A673 (cell line): ENCODE results near the gene PRAMEF11. TPM values are rescaled to one million over a fixed set of nuclear protein-coding genes. Genes with fewer than 3 reads are reported as not detected.
"Not testable (repeated sequence)": the region's sequence is repeated elsewhere in the genome, so short reads cannot be mapped to it uniquely, and the experiment has no call there.

Experiments
- BruUV-seq: library from RNA; stranded (reverse); fragments of 400-500 nt; replicated peaks from 2 replicates; lab custom pipeline; 2021; lab: Mats Ljungman, UMichigan
- CTCF ChIA-PET: fragments of 300-600 bp; sonication (Branson Sonifier 250); formaldehyde crosslinking; loops from one replicate; lab custom pipeline; 2022; ENCODE audit warnings: antibody characterized with exemption; lab: Charles Lee
- POLR2A ChIA-PET: fragments of 300-600 bp; sonication (Branson Sonifier 250); formaldehyde crosslinking; loops from one replicate; lab custom pipeline; 2022; ENCODE audit warnings: antibody characterized with exemption; ENCODE audit not compliant: low non-redundant PET; lab: Charles Lee
- DNase-seq: peaks from one replicate; pipeline ENCODE4 v3.0.0-alpha.2; 2015; ENCODE audit warnings: low spot score
- H3K27ac ChIP-seq: fragments of 200-600 bp; sonication (generic); 2 replicates; pipeline ENCODE4 v1.5.1; 2016; ENCODE audit warnings: mixed run types, low read depth, mild to moderate bottlenecking, mixed read lengths, antibody characterized with exemption, low read length; ENCODE audit not compliant: poor library complexity, severe bottlenecking
- H3K27me3 ChIP-seq: fragments of 200-600 bp; sonication (generic); replicated peaks from 2 replicates; pipeline ENCODE4 v1.6.1; 2017; ENCODE audit warnings: mixed run types, low read depth, mild to moderate bottlenecking, mixed read lengths, antibody characterized with exemption, low read length; ENCODE audit not compliant: insufficient read depth, poor library complexity
- H3K36me3 ChIP-seq: fragments of 200-600 bp; sonication (generic); 2 replicates; pipeline ENCODE4 v1.6.1; 2016; ENCODE audit warnings: mixed run types, mild to moderate bottlenecking, mixed read lengths, antibody characterized with exemption, low read length; ENCODE audit not compliant: insufficient read depth, poor library complexity, severe bottlenecking
- H3K4me1 ChIP-seq: fragments of 200-600 bp; sonication (generic); 2 replicates; pipeline ENCODE4 v1.6.1; 2017; ENCODE audit warnings: mixed run types, mild to moderate bottlenecking, mixed read lengths, antibody characterized with exemption, low read length; ENCODE audit not compliant: insufficient read depth, poor library complexity, severe bottlenecking
- H3K4me3 ChIP-seq: fragments of 200-600 bp; sonication (generic); 2 replicates; pipeline ENCODE4 v1.5.1; 2016; ENCODE audit warnings: low read depth, mixed run types, mild to moderate bottlenecking, mixed read lengths, low read length; ENCODE audit not compliant: poor library complexity, severe bottlenecking
- H3K9me3 ChIP-seq: fragments of 200-600 bp; sonication (generic); 2 replicates; pipeline ENCODE4 v1.6.1; 2016; ENCODE audit warnings: mixed run types, low read depth, mild to moderate bottlenecking, mixed read lengths, antibody characterized with exemption, low read length; ENCODE audit not compliant: poor library complexity, severe bottlenecking
- CTCF ChIP-seq: fragments of 300-800, 200-600 bp; sonication (generic); conservative IDR thresholded peaks from 2 replicates; pipeline ENCODE4 v1.5.1; 2017; ENCODE audit warnings: low read depth, mild to moderate bottlenecking, antibody characterized with exemption, low read length, moderate library complexity, mixed read lengths
- EZH2 ChIP-seq: fragments of 200-600 bp; sonication (generic); IDR thresholded peaks from 2 replicates; pipeline ENCODE4 v1.6.1; 2017; ENCODE audit warnings: borderline replicate concordance, low read depth, mild to moderate bottlenecking, mixed read lengths, antibody characterized with exemption, low read length; ENCODE audit not compliant: poor library complexity, severe bottlenecking
- intact Hi-C: fragments of 100-400 bp; cut with micrococcal nuclease; formaldehyde crosslinking; loops from one replicate; pipeline ENCODE4 v1.10.0; 2022; ENCODE audit not compliant: unreplicated experiment
- total RNA-seq: library from RNA; stranded (reverse); gene quantifications from 2 replicates; pipeline ENCODE4 v1.2.3, GENCODE V29; 2021

The PRAMEF11 gene
- total RNA-seq, 1 experiment from 2014 or later, result not detected

- intact Hi-C loops, result no loop called here
- H3K4me1 ChIP-seq, result no peaks in the 10 kb centered on the region
- POLR2A ChIA-PET, result no interaction called here
- CTCF ChIA-PET, result no interaction called here
- no peak overlapping the region for H3K27ac ChIP-seq
- H3K4me3 ChIP-seq, result no peak overlapping the region
- TF ChIP-seq EZH2 (no peak), CTCF (no peak)
- BruUV-seq, result no TSS peak
- DNase-seq, result no peak
- no peaks in the 10 kb centered on the region for H3K36me3 ChIP-seq
- no peaks in the 10 kb centered on the region for H3K27me3 ChIP-seq
- no peaks in the 10 kb centered on the region for H3K9me3 ChIP-seq
Observed at GRCh38 chr1:12809933-12810332, 21.3 kb downstream of the PRAMEF11 start.

GRCh38 chr1:12799730-12800129 is 31.5 kb downstream of the PRAMEF11 start:
- no peaks in the 10 kb centered on the region for H3K4me1 ChIP-seq
- CTCF ChIA-PET, result no interaction called here
- intact Hi-C loops, result no loop called here
- no peaks in the 10 kb centered on the region for H3K27me3 ChIP-seq
- H3K9me3 ChIP-seq, result no peaks in the 10 kb centered on the region
- no peaks in the 10 kb centered on the region for H3K36me3 ChIP-seq
- no TSS peak for BruUV-seq
- no peak overlapping the region for H3K27ac ChIP-seq
- TF ChIP-seq EZH2 (no peak), CTCF (no peak)
- no peak for DNase-seq
- no peak overlapping the region for H3K4me3 ChIP-seq
- POLR2A ChIA-PET, result no interaction called here

GRCh38 chr1:12798911-12799310 is 32.3 kb downstream of the PRAMEF11 start:
- intact Hi-C loops, result no loop called here
- no TSS peak for BruUV-seq
- no peaks in the 10 kb centered on the region for H3K27me3 ChIP-seq
- DNase-seq, result no peak
- ChIA-PET CTCF (no interaction called here), POLR2A (no interaction called here)
- H3K4me3 ChIP-seq, result no peak overlapping the region
- TF ChIP-seq EZH2 (no peak), CTCF (no peak)
- no peaks in the 10 kb centered on the region for H3K36me3 ChIP-seq
- no peaks in the 10 kb centered on the region for H3K9me3 ChIP-seq
- H3K27ac ChIP-seq, result no peak overlapping the region
- no peaks in the 10 kb centered on the region for H3K4me1 ChIP-seq

GRCh38 chr1:12791097-12791496 is 40.1 kb downstream of the PRAMEF11 start, which contains the start of gene PRAMEF1:
TSS of gene PRAMEF1 (plus strand) at chr1:12791397. CDS start at chr1:12793228, 1,831 bp downstream.
- not testable (repeated sequence) for BruUV-seq

GRCh38 chr1:12784729-12785128 is 46.5 kb downstream of the PRAMEF11 start:
- CTCF ChIA-PET, H3K4me1 ChIP-seq, POLR2A ChIA-PET, intact Hi-C loops, H3K27ac ChIP-seq, H3K27me3 ChIP-seq, H3K4me3 ChIP-seq, H3K36me3 ChIP-seq, H3K9me3 ChIP-seq, BruUV-seq, DNase-seq: not testable (repeated sequence)

More at GRCh38 chr1:12791097-12791496, 40.1 kb downstream of the PRAMEF11 start, which contains the start of gene PRAMEF1:
- H3K4me3 ChIP-seq, POLR2A ChIA-PET, H3K4me1 ChIP-seq, H3K9me3 ChIP-seq, H3K36me3 ChIP-seq, intact Hi-C loops, DNase-seq, H3K27me3 ChIP-seq, CTCF ChIA-PET, H3K27ac ChIP-seq: not testable (repeated sequence)

GRCh38 chr1:12783783-12784182 is 47.4 kb downstream of the PRAMEF11 start:
- intact Hi-C loops, H3K27ac ChIP-seq: not testable (repeated sequence)

More at GRCh38 chr1:12783783-12784182, 47.4 kb downstream of the PRAMEF11 start:
- H3K27me3 ChIP-seq, POLR2A ChIA-PET, H3K4me3 ChIP-seq, H3K9me3 ChIP-seq, H3K36me3 ChIP-seq, H3K4me1 ChIP-seq, DNase-seq, CTCF ChIA-PET, BruUV-seq: not testable (repeated sequence)
